ENCODE measurements around the gene B3GALT6.

DNA sequence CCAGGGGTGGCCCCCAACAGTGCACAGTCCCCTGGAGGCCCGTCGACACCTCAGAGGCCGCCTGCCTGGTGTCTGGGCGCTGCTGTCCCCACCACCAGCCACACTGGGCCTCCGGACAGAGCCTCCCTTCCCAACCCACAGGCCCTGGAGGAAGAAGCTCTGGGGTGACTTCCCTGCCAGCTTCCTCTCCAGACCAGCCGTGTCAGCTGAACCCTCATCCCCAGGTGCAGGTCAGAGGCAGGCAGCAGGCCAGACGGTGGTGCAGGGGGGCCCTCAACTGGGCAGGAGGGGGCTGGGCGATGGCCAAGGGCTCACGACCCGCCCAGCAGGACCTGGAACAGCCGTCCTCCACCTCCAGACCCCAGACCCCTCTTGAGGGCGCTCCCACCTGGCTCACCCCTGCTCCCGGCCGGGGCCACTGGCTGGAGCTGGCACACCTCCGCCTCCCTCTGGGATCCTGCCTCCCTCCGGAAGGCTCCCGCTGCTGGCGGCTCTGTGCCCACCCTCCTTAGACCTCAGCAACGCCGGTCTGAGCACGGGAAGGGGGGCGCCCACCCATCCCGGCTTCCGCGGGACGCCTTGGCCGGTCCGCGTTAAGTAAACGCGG, 26.2 kb upstream of the B3GALT6 start:
- no peak for TF ChIP-seq EZH2 (IDR thresholded peaks at IDR 0.05)
- TF ChIP-seq POLR2AphosphoS5 (IDR thresholded peaks at IDR 0.05; ENCODE audit: borderline replicate concordance, low read depth, low read length): no peak
- TF ChIP-seq FOXP2 (optimal IDR thresholded peaks at IDR 0.05; ENCODE audit: control extremely low read depth, extremely low read length, insufficient read depth): no peak

Measured in SK-N-MC (cell line).